Measurements from ENCODE around the gene PAPOLB. TPM values are rescaled to one million over a fixed set of nuclear protein-coding genes. Genes with fewer than 3 reads are reported as not detected.

The PAPOLB gene
- total RNA-seq, 2 donors from 2014 or later, result 0.11 to 0.28 TPM

- H3K27ac ChIP-seq, result no peak overlapping the region
- H3K4me3 ChIP-seq, result no peak overlapping the region
- DNase-seq (ENCODE audit: low spot score), result no peak
- no peak for TF ChIP-seq CTCF (IDR thresholded peaks at IDR 0.05)
- H3K4me1 ChIP-seq, result peaks cover 0 to 12% of the 10 kb centered on the region in 2 donors
- no peaks in the 10 kb centered on the region for H3K36me3 ChIP-seq
- no peaks in the 10 kb centered on the region for H3K27me3 ChIP-seq
- H3K9me3 ChIP-seq, result no peaks in the 10 kb centered on the region
Observed at GRCh38 chr7:4825081-4825480, 36.7 kb downstream of the PAPOLB start.

GRCh38 chr7:4824120-4824775, 37.6 kb downstream of the PAPOLB start:
- Histone ChIP-seq H3K27ac (no peak overlapping the region), H3K36me3 (no peaks in the 10 kb centered on the region), H3K27me3 (no peaks in the 10 kb centered on the region), H3K9me3 (no peaks in the 10 kb centered on the region), H3K4me3 (no peak overlapping the region), H3K4me1 (peaks cover 0 to 20% of the 10 kb centered on the region in 2 donors)
- TF ChIP-seq CTCF (IDR thresholded peaks at IDR 0.05), result no peak
- no peak for DNase-seq (ENCODE audit: low spot score)

- Histone ChIP-seq H3K27me3 (no peaks in the 10 kb centered on the region), H3K4me1 (peaks cover 0 to 22% of the 10 kb centered on the region in 2 donors), H3K36me3 (no peaks in the 10 kb centered on the region), H3K27ac (no peak overlapping the region), H3K9me3 (no peaks in the 10 kb centered on the region), H3K4me3 (no peak overlapping the region)
- TF ChIP-seq CTCF (IDR thresholded peaks at IDR 0.05), result no peak
- no peak for DNase-seq (ENCODE audit: low spot score)
Observed at GRCh38 chr7:4823441-4824119, 38.2 kb downstream of the PAPOLB start.

- H3K9me3 ChIP-seq, result no peaks in the 10 kb centered on the region
- no peak for TF ChIP-seq CTCF (IDR thresholded peaks at IDR 0.05)
- DNase-seq (ENCODE audit: low spot score), result no peak
- H3K4me1 ChIP-seq, result peaks cover 0 to 22% of the 10 kb centered on the region in 2 donors
- H3K4me3 ChIP-seq, result no peak overlapping the region
- no peaks in the 10 kb centered on the region for H3K36me3 ChIP-seq
- H3K27me3 ChIP-seq, result no peaks in the 10 kb centered on the region
- H3K27ac ChIP-seq, result no peak overlapping the region
Observed at GRCh38 chr7:4822677-4823076, 39.2 kb downstream of the PAPOLB start.

GRCh38 chr7:4820967-4821471, 40.8 kb downstream of the PAPOLB start:
- Histone ChIP-seq H3K36me3 (no peaks in the 10 kb centered on the region), H3K4me3 (no peak overlapping the region), H3K9me3 (no peaks in the 10 kb centered on the region), H3K27me3 (no peaks in the 10 kb centered on the region), H3K4me1 (peaks cover 0 to 22% of the 10 kb centered on the region in 2 donors), H3K27ac (no peak overlapping the region)
- no peak for TF ChIP-seq CTCF (IDR thresholded peaks at IDR 0.05)
- no peak for DNase-seq (ENCODE audit: low spot score)

Data from right atrium auricular region (tissue), 2 donors.